NCI-H2196 treated with DMSO at 0.1 percent for 48 hours (cell line): ENCODE data around the gene KIF4B.
"Not testable (repeated sequence)": the region's sequence is repeated elsewhere in the genome, so short reads cannot be mapped to it uniquely, and the experiment has no call there.

Experiments
- DNase-seq: peaks from one replicate; lab custom pipeline; 2025; ENCODE audit not compliant: unreplicated experiment; lab: John Stamatoyannopoulos, UW

KIF4B gene

GRCh38 chr5:155004138-155004744 is 9.3 kb upstream of the KIF4B start:
- DNase-seq = no peak

DNA sequence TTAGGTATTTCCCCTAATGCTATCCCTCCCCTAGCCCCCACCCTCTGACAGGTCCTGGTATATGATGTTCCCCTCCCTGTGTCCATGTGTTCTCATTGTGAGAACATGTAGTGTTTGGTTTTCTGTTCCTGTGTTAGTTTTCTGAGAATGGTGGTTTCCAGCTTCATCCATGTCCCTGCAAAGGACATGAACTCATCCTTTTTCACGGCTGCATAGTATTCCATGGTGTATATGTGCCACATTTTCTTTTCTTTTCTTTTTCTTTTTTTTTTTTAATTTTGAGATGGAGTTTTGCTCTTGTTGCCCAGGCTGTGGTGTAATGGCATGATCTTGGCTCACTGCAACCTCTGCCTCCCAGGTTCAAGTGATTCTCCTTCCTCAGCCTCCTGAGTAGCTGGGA is 7.3 kb upstream of the KIF4B start:
- not testable (repeated sequence) for DNase-seq

GRCh38 chr5:155008669-155009068 is 4.9 kb upstream of the KIF4B start:
- no peak for DNase-seq

GRCh38 chr5:155010881-155011280 is 2.7 kb upstream of the KIF4B start:
- no peak for DNase-seq

DNA sequence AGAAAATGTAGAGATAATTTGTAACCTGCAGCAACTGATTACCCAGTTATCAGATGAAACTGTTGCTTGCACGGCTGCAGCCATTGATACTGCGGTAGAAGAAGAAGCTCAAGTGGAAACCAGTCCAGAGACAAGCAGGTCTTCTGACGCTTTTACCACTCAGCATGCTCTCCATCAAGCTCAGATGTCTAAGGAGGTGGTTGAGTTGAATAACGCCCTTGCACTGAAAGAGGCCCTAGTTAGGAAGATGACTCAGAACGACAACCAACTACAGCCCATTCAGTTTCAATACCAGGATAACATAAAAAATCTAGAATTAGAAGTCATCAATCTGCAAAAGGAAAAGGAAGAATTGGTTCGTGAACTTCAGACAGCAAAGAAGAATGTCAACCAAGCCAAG is 1.7 kb downstream of the KIF4B start:
- DNase-seq = no peak

DNA sequence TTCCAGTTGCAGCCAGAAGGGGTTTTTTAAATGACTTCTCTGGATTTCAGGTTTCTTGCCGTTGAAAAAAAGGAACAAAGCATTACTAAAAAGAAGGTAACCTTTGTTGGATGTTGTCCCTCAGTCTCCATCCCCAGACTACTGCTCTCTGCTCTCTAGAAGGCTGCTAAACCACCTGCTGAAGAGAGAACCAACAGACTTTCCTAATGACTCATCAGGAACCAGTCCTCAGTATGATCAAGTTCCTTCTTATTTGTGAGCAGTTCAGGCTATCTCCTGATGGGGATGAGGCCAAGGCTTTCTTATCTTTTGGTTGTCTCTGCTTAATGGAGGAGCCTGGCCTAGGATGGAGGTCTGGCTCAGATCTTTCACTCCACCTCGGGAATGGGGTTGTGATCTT is 4.1 kb downstream of the KIF4B start:
- no peak for DNase-seq

DNA sequence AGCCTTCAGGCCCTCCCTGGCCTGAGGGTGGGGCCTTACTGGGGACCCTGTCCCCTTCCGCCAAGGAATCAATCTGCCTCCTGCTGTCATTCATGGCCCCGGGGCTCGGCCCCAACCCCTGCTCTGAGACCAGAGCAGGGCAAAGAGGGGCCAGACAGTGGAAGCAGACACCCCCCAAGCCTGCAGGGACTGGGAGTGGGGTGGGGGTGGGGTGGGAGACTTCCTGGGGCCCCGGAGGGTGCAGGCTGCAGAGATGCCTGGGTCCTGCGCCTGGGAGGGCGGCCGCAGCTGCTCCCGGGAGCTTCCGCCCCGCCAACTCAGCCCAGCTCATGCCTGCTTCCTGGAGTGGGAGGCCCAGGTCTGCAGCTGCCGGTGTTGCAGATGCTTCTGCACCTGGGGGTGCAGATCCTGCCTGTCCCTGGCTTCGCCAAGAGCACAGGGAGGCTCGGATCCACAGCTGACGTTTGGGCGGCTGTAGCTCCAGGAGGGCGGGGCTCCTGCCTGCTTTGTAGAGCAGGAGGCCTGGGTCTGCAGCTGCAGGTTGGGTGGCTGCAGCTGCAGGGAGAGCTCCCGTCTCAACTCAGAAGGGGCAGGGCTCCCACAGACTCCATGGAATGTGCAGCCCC is 6.2 kb downstream of the KIF4B start:
- DNase-seq = no peak

DNA sequence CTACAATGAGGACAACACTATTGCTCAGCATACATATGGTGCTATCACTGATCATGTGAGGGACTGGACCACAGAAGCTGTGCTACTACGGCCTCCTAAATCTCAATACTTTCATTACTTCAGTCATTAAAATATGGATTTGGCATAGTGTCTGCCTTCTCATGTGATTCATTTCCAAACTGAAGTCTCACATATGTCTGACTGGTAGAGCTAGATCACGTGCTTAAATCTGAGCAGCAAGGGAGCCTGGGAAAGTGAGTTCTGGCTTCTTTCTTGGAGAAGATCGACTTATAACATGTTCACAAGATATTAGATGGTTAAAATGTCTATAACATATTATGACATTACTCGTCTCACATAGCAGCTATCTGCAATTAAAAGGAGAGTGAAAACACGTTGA is 8.3 kb downstream of the KIF4B start:
- DNase-seq = no peak

DNA sequence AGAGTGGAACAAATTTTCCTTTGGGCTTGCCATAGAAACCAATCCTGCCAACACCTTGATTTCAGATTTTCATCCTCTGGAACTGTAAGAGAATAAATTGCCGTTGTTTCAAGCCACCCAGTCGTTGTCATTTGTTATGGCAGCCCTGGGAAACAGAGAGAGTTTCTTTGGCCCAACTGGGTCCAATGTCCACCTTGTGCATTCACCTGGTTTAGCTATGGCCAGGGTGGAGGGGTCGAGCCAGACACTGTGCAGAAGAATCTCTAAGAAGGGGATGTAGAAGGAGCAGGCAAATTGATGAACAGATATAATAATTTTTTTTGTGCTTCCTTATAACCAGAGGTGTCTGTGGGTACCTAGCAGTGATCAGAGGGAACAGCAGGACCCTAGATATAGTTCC is 9.8 kb downstream of the KIF4B start:
- no peak for DNase-seq

GRCh38 chr5:155024015-155024414 is 10.5 kb downstream of the KIF4B start:
- no peak for DNase-seq

DNA sequence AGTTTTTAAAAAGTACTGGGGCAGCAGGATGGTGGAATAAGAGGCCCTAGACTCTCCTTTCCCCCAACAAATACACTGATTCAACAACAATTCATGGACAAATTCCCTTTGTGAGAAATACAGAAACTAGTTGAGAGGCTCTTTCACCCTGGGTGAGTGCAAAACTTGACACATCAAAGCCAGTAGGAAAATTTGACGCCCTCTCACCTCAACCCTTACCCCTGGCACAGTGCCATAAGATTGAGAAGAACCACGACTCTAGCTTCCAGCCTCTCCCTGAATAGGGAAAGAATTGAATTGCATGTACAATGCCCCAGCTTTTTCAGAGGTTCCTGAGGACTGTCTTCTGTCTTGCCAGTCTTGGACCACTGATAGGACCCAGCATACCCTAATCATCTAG is 12.3 kb downstream of the KIF4B start:
- no peak for DNase-seq

GRCh38 chr5:155027993-155028629 is 14.6 kb downstream of the KIF4B start:
- DNase-seq = no peak

DNA sequence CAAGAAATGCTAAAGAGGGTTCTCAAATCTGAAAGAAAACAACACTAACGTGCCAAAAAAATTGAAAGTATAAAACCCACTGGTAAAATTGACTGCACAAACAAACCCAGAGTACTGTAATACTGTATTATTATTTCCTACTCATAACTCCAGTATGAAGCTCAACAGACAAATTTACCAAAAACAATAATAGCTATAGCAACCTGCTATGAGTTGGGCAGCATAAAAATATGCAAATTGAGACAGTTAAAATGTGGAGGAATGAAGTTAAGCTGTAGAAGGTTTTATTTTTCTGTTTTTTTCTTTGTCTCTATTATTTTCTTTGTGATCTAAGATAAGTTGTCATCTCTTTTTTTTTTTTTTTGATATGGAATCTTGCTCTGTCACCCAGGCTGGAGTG is 15.7 kb downstream of the KIF4B start:
- no peak for DNase-seq

DNA sequence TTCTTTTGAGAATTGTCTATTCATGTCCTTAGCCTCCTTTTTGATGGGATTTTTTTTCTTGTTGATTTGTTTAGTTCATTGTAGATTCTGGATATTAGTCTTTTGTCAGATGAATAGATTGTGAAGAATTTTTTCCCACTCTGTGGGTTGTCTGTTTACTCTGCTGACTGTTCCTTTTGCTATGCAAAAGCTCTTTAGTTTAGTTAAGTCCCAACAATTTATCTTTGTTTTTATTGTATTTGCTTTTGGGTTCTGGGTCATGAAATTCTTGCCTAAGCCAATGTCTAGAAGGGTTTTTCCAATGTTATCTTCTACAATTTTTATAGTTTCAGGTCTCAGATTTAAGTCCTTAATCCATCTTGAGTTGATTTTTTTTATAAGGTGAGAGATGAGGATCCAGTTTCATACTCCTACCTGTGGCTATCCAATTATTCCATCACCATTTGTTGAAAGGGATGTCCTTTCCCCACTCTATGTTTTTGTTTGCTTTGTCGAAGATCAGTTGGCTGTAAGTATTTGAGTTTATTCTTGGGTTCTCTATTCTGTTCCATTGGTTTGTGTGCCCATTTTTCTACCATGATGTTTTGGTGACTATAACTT is 20.7 kb downstream of the KIF4B start:
- not testable (repeated sequence) for DNase-seq

- not testable (repeated sequence) for DNase-seq
These were observed 21.5 kb downstream of the KIF4B start for GRCh38 chr5:155035087-155035486.

DNA sequence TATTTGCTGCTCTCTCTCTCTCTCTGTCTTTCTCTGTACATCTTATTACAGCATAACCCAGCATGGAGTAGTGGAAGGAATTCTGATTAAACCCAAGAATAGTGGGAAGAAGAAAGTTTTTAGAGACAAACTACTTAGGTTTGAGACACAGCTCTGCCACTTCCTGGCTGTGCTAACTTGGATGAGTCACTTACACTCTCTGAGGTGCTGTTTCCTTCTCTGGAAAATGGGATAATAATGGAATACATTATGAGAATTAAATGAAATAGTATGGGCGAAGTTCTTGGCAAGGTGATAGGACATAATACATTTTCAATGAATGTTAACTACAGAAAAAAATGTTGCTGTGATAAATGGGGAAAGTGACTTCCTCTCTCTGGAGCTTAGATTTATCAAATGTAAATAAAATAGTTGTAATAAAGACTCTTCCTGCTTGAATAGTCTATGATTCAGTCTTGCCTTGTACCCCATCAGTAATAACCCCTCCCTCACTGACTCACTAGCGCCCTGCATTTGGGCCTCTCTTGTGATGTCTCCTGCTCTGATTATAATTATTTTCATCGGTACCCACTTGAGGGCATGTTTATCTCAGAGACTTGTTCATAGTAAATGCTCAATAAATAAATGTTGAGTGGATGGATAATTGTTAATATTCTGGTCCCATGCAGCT is 27.6 kb downstream of the KIF4B start:
- no peak for DNase-seq

DNA sequence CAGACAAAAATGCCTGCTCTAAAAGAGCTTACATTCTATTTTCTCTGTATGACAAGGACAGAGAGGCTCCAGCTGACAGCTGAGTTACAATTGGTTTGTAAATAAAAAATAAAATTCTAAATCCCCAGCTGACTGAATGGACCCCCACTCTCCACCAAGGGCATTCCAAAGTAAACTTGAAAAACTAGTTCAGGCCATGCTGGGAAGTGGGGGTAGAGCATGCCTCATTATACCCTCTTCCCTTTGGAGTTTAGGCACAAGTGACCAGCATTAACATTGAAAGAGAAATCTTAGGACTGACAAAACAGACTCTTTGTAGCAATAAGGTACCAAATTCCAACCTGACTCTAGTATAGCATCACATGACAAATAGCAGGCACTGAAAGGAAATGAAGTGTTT is 31.0 kb downstream of the KIF4B start:
- no peak for DNase-seq

GRCh38 chr5:155046591-155046990 is 33.0 kb downstream of the KIF4B start:
- no peak for DNase-seq

DNA sequence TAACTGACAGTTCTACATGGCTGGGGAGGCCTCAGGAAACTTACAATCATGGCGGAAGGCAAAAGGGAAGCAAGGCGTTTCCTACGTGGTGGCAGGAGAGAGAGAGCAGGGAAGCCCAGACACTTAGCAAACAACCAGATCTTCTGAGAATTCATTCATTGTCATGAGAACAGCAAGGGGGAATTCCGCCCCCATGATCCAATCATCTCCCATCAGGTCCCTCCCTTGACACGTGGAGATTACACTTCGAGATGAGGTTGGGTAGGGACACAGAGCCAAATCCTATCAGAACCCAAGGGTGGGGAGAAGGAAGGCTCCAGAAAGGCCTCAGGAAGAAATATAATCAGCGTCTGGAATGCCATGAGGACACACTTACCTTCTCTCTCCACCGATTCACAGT is 34.3 kb downstream of the KIF4B start:
- no peak for DNase-seq

GRCh38 chr5:155049569-155050383 is 36.2 kb downstream of the KIF4B start:
- DNase-seq = no peak
